Hepatocyte (in vitro differentiated cells): ENCODE data around the gene CDH12.

ENCODE experiments used
- CTCF ChIP-seq: fragments of 200-600 bp; sonication (generic); IDR thresholded peaks from 2 replicates; pipeline ENCODE4 v1.5.1; 2016; ENCODE audit warnings: antibody characterized with exemption, mild to moderate bottlenecking; ENCODE audit not compliant: poor library complexity
- EZH2phosphoT487 ChIP-seq: fragments of 200-600 bp; sonication (generic); IDR thresholded peaks from one replicate; pipeline ENCODE4 v1.6.1; 2018; ENCODE audit warnings: antibody characterized with exemption, mild to moderate bottlenecking, low read depth, moderate library complexity; ENCODE audit not compliant: unreplicated experiment, severe bottlenecking

DNA sequence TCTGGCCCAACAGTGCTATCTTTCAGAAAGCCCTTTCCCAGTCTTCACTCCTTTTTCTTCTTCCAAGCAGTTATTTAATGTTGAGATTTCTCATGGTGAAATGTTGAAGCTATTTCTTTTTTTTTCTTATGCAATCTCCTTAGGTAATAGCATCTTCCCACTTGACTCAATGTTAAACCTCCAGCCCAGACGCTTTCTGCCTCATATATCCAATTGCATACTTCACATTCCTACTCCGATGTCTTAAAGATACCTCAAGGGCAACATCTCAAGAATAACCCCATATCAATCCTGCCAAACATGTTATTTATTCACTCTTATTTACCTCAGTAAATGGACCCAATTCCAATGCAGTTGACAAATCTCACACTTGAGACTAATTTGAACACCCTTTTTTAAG, 187.3 kb downstream of the CDH12 start:
- TF ChIP-seq CTCF: no peak
- TF ChIP-seq EZH2phosphoT487: no peak
